GM19025 (cell line): Measurements from ENCODE around the gene ZDBF2.
A peak's percentile ranks its signal among the peaks of the same experiment; 100 is the strongest.
"Not testable (repeated sequence)": the region's sequence is repeated elsewhere in the genome, so short reads cannot be mapped to it uniquely, and the experiment has no call there.

Source experiments
- ATAC-seq: cut with Tn5 transposase; IDR thresholded peaks from one replicate; pipeline ENCODE4 v1.9.1; 2021; ENCODE audit warnings: mild to moderate bottlenecking, low read depth, moderate library complexity; ENCODE audit not compliant: unreplicated experiment

The ZDBF2 gene

DNA sequence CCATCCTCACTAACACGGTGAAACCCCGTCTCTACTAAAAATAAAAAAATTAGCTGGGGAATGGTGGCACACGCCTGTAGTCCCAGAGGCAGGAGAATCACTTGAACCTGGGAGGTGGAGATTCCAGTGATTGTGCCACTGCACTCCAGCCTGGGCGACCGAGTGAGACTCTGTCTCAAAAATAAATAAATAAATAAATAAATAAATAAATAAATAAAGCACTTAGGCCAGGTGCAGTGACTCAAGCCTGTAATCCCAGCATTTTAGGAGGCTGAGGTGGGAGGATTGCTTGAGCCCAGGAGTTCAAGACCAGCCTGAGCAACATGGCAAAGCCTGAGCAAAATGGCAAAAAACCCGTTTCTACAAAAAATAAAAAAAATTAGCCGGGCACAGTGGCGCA, 15.8 kb upstream of the ZDBF2 start:
- not testable (repeated sequence) for ATAC-seq

DNA sequence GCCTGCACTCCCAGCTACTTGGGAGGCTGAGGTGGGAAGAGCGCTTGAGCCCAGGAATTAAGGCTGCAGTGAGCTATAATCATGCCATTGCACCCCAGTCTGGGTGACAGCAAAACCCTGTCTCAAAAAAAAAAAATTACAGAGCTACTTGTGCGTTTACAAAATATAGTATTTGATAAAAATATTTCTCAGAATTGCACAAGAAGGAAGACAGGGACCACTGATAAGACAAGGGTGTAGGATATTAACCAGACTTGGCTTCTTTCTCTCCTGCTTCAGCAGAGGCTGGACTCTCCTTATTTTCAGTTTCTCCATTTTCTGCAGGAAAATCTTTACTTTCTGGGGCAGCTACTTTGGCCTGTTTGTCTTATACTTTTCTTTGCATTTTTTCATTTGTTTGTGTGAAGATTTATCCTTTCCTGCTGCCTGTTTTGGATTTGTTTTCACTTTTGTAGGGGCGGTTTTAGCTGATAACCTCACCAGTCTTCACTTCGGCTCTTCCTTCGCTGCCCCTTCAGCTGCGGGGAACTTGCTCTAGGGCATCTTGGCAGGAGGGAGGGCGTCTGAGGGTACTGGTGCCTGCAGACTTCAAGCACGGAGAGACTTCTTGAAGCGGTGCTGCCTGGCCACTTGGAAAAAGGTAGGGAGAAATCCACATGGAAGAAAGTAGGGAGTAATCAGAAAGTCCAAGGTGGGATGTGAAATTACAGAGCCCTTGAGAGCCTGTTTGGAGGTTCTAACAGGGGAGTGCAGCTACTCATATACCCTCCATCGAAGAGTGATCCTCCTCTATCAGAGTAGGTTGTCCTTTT, 14.9 kb upstream of the ZDBF2 start:
- ATAC-seq, result no peak

GRCh38 chr2:206260188-206261012, 14.1 kb upstream of the ZDBF2 start:
- peak; percentile 61 for ATAC-seq

GRCh38 chr2:206263959-206264603, 10.4 kb upstream of the ZDBF2 start:
- ATAC-seq, result no peak

DNA sequence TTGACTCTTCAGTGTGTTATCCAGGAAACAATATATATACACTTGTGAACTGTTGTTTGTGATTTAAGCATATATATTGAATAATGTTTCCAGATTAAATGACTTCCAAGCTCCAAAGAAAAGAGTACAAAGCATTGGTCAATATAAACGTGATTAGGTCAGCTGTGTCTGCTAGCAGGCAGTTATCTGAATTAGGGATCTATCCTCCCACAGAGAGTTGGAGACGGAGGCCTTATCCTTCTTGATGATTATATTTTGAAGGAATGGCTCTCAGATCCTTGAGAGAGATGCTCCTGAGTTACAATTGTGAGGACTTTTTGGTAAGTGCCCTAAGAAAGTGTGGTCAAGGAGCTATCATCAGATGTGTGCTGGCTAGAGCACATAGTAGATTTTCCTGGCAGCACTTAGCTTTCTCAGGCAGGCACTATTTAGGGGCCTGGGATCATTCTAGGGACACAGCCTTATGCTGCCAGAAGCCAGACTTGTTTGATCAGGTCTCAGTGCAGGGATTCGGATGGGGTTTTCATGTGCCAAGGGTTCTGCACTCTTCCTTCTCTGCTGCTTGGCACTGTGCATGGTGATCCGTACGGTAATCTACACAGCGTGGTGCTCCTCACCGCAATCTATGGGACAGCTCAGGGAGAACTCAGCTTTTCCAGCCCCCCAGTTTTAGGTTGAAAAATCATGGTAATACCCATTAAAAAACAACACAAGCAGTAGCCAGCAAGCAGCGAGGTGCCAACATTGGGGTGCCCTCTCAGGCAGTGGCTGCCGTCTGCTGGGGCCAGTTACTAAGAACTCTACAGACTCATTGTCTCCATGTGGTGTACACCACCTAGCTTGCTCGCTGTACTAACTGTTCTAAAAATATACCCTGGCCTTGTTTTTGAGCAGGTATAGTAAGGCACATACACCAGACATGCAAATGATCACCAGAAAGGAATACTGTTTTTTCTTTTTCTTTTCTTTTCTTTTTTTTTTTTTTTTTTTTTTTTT, 8.0 kb upstream of the ZDBF2 start:
- no peak for ATAC-seq

- ATAC-seq, result no peak
Observed at GRCh38 chr2:206267567-206267966, 6.9 kb upstream of the ZDBF2 start.

- no peak for ATAC-seq
Observed at GRCh38 chr2:206271065-206271464, 3.4 kb upstream of the ZDBF2 start.

DNA sequence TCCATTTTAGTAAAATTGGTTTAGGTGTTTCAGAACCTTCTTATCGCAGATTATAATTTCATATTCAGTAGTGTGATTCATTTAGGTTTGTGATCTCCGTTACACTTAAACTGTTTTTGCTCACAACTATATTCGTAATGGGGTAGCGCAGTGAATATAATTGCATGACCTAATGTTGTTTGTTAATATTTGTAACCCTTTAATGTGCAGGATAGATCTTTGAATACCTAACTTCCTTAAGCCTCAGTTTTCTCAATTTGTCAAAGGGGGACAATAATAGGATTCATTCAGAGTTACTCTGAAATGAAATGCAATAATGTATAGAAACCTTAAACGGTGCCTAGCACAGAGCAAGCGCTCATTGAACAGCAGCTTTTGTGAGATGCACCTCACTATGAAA, 558 bp upstream of the ZDBF2 start:
- ATAC-seq, result no peak

GRCh38 chr2:206275312-206276055, 1.0 kb downstream of the ZDBF2 start:
- ATAC-seq, result peak; percentile 15

GRCh38 chr2:206276169-206276942, 1.9 kb downstream of the ZDBF2 start:
- no peak for ATAC-seq

DNA sequence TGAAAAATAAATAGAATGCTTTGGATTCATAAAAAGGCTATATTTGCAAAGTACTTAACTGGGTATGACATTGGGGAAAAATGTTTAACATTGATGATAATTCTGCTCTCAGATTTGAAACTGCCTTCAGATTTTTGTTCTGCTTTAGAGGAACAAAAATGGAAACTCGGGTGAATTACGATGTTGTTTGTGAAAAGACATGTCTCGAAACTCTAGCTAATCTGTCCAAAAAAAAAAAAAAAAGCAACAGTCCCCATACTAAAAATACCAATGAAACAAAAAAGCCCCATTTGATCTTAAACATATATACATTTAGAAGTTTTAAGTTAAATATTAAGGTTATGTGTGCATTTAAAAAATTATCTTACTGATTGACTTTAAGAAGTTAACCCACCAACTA, 3.0 kb downstream of the ZDBF2 start:
- ATAC-seq, result no peak

GRCh38 chr2:206282746-206283145, 8.3 kb downstream of the ZDBF2 start:
- no peak for ATAC-seq

GRCh38 chr2:206287197-206287596, 12.7 kb downstream of the ZDBF2 start:
- no peak for ATAC-seq

DNA sequence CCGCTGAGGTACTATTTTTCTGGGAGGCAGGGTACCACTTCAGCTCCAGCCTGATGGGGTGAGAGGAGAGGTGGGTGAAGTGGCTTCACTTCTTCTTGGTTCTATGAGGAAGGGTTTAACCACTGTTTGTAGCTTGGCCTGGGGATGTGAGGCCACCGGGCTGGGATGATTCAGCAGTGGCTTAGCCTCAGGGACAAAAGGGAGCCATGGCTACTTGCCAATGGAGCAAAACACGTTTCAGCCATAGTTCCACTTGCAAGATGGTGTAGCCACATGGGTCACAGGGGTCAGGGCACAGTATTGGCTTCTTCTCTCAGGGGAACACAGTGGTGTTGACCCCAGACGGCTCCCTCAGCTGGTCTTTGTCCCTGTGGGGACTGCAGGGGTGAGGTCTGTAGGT, 14.9 kb downstream of the ZDBF2 start:
- ATAC-seq, result no peak

DNA sequence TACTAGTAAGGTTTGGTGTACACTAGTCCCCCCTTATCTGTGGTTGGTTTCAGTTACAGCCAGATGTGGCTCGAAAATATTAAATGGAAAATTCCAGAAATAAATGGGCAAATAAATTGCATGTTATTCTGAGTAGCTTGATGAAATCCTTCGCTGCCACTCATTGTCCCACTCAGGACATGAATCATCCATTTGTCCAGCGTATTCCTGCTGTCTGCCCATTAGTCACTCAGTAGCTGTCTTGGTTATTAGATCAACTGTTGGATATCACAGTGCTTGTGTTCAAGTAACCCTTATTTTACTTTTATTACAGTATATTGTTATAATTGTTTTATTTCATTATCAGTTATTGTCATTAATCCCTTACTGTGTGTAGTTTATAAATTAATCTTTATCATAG, 21.7 kb downstream of the ZDBF2 start:
- no peak for ATAC-seq

GRCh38 chr2:206299608-206300007, 25.1 kb downstream of the ZDBF2 start:
- not testable (repeated sequence) for ATAC-seq

DNA sequence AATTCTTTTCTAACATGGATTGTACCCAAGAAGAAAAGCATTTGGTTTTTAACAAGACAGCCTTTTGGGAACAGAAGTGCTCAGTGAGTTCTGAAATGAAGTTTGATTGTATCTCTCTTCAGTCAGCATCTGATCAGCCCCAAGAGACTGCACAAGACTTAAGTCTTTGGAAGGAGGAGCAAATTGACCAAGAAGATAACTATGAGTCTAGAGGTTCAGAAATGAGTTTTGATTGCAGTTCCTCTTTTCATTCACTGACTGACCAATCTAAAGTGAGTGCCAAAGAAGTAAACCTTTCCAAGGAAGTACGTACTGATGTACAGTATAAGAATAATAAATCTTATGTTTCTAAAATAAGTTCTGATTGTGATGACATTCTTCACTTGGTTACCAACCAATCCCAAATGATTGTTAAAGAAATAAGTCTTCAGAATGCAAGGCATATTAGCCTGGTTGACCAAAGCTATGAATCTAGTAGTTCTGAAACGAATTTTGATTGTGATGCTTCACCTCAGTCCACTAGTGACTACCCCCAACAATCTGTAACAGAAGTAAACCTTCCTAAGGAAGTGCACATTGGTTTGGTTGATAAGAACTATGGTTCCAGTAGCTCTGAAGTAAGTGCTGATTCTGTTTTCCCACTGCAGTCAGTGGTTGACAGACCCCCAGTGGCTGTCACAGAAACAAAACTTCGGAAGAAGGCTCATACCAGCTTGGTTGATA, 31.2 kb downstream of the ZDBF2 start:
- ATAC-seq, result peak; percentile 51

- no peak for ATAC-seq
Observed at GRCh38 chr2:206311026-206311425, 36.6 kb downstream of the ZDBF2 start.
